GM21390 (cell line): ENCODE measurements around the gene ARF3.

Source experiments
- ATAC-seq: cut with Tn5 transposase; IDR thresholded peaks from one replicate; pipeline ENCODE4 v1.9.1; 2021; ENCODE audit not compliant: unreplicated experiment

Gene ARF3

GRCh38 chr12:48982397-48983080 lies 25.3 kb upstream of the ARF3 start:
- ATAC-seq: no peak

DNA sequence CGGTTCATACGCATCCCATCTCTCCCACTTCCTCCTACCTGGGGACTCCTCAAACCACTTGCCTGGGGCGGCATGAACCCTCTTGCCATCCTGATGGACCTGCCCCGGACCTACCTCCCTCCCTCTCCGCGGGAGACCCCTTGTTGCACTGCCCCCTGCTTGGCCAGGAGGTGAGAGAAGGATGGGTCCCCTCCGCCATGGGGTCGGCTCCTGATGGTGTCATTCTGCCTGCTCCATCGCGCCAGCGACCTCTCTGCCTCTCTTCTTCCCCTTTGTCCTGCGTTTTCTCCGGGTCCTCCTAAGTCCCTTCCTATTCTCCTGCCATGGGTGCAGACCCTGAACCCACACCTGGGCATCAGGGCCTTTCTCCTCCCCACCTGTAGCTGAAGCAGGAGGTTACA lies 24.5 kb upstream of the ARF3 start:
- ATAC-seq: no peak

GRCh38 chr12:48980953-48981756 lies 23.9 kb upstream of the ARF3 start:
- ATAC-seq: no peak

DNA sequence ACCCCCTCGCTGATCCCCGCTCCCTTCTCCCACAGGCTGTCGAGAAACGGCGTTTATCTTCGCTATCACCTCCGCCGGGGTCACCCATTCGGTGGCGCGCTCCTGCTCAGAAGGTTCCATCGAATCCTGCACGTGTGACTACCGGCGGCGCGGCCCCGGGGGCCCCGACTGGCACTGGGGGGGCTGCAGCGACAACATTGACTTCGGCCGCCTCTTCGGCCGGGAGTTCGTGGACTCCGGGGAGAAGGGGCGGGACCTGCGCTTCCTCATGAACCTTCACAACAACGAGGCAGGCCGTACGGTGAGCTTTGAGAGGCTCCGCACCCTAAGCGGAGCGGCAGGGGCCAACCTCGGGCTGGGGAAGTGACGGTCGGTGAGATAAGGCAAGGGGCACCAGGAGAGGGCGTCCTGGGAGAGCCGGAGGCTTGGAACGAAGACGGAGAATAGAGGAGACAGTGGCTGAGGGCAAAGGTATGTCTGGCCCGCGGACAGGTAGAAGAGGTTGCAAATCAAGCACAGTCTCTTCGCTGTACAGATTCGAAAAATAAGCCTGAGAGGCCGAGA lies 23.2 kb upstream of the ARF3 start:
- no peak for ATAC-seq

- no peak for ATAC-seq
Measured at GRCh38 chr12:48979602-48980388, 22.5 kb upstream of the ARF3 start.

- no peak for ATAC-seq
Measured at GRCh38 chr12:48978741-48979601, 21.7 kb upstream of the ARF3 start.

DNA sequence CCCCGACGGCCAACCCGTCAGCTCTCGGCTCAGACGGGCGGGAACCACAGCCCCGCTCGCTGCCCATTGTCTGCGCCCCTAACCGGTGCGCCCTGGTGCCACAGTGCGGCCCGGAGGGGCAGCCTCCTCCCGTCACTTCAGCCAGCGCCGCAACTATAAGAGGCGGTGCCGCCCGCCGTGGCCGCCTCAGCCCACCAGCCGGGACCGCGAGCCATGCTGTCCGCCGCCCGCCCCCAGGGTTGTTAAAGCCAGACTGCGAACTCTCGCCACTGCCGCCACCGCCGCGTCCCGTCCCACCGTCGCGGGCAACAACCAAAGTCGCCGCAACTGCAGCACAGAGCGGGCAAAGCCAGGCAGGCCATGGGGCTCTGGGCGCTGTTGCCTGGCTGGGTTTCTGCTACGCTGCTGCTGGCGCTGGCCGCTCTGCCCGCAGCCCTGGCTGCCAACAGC lies 21.0 kb upstream of the ARF3 start, which contains the start of gene WNT1:
WNT1 (plus strand) TSS at position 32 of the 450 bp plus-strand sequence; CDS start at position 361, 329 bp downstream.
- no peak for ATAC-seq

DNA sequence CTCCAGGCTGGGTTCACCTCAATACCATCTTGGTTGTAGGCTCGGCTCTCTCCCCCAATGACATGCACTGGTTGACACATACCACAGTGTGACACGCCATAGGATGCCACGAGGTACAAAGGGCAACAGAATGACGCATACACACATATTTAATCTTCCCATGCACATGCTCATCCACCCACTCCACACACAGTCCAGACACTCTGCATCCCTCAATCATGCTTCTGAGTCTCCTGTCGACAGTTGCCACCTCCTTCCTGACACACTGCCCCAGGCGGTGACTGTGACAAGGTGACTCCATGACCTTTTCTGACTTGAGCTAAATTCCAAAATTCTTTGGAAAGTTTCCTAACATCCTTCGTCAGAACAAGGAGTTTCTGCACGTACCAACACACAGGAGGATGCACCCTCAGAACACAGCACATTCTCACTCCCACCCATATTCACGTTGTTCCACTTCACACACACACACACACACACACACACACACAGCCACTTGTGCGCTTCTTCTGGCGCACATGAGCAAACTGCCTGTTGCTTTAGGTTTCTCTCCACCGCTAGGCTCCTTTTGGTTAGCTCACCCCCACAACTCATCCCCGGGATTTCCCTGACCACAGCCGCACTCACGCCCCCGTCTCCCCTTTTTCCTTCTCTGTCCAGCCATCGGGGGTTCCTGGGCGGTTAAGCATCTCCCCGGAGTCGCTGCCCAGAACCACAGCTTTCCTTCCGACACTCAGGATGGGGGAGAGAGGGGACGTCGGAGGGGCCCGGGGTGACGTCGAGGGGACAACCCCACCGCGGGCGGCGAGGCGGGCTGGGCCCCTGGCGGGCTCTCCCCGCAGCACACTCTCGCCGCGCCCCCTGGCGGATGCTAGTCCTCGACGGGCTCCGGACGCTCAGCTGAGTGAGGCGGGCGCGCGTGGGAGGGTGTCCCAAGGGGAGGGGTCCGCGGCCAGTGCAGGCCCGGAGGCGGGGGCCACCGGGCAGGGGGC lies 20.3 kb upstream of the ARF3 start:
- ATAC-seq: no peak

DNA sequence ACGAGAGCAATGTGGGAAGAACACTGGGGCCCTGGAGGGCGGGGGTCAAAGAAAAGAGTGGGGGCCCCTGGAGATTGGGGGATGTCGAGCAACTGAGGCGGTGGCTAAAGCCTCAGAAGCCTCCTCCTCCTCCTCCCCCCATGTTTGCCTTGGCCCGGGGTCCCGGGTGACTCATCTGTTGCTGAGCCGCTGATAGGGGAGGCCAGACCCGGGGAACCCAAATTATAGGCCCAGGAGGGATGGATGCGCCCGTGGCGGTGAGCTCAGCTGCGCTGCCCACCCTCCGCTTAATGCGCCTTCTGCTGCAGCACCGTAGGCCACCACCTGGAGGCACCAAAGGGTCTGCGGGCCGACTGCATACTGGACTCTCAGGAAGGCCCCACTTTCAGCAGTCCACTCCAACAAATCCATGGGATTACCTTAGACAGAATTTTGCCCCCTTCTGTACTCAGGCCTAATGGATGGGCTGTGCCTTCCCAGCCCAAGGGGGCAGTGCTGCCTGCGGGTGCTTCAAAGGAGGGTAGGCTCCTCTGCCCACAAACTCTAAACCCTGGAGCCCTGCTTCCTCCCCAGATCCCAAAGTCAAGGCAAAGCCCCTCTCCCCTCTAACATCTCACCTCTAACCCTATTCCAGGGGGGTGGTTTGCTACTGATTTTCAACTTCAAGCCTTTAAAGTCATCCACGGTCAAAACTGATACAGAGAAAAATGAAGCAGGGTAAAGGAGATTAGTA lies 16.8 kb upstream of the ARF3 start:
- ATAC-seq: no peak

DNA sequence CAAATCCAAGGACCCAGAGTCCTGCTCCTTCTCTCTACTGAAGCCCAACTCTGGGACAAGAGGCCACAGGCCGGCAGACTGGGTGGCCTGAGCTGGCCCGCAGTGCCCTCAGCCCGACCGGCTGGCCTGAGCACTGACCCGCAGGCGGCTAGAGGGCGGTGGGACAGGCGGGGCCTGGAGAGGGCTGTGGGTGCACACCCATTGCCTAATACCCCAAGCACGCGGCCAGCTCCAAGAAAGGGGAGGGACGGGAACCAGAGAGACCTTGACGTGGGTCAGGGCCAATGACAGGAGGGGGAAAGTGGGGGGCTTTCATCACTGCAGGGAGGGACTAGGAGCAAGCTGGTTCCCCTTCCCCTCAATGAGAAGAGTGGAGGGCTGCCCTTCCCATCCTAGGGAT lies 16.2 kb upstream of the ARF3 start:
- ATAC-seq: no peak

GRCh38 chr12:48972952-48973483 lies 15.7 kb upstream of the ARF3 start:
- no peak for ATAC-seq

DNA sequence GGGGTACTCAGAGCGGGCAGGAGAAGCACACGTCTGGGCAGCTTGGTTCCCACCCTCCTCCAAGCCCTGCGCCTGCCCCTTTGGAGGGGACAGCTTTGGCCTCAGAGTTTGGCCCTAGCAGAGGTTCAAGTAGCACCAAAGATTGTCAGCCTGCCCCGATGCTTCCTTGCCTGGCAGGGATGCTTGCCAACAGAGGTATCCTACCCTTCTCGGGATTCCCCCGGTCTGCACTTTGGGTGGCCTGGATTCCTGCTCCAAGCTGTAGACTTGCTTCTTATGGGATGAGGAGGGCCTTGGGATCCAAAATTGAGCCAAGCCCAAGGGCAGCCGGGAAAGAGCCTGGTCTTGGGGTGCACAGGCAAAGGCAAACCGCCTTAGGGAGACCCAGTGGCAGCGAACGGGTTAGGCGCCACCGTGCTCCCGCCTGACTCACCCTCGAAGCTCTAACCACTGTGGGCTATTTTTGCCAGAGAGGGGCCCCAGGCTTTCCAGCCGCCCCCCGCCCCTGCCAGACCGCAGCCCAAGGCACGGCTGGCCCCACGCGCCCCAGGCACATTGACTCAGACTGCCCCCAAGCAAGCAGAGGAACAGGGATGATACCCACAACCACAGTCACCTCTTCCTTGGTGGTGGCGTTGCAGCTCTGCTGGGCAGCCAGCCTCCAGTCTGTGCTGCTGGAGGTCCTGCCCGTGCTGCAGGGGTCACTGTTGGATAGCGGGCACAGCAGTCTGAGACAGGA lies 15.1 kb upstream of the ARF3 start:
- no peak for ATAC-seq

GRCh38 chr12:48970702-48971334 lies 13.5 kb upstream of the ARF3 start:
- no peak for ATAC-seq

- ATAC-seq: no peak
Measured at GRCh38 chr12:48969833-48970701, 12.8 kb upstream of the ARF3 start.

DNA sequence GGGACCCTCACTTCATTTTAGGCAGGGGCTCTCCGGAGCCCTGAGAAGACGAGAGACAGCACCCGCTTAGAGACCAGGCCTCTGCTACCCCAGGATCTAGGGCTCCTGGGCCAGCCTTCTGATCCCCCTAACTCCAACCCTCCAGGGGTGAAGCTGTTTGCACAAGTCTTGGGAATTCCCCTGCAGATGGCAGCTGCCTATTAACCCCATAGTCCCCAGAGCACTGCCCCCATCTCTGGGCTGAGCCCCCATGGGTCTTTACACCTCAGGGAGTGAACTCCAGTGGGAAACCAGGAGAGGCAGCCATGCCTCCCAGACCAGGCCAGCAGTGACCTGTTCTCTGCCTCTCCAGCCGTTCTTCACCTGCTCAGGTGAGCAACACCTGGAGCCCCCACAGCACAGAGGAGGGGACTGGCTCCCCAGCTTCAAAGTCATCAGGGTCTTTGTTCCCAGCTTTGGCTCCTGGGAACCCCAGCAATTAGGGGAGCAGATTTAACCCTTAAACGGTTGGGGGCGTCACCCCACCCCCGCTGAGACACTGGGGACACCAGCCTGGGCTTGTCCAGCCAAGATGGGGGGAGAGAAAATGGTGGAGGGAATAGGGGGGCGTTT lies 12.0 kb upstream of the ARF3 start:
- ATAC-seq: no peak

DNA sequence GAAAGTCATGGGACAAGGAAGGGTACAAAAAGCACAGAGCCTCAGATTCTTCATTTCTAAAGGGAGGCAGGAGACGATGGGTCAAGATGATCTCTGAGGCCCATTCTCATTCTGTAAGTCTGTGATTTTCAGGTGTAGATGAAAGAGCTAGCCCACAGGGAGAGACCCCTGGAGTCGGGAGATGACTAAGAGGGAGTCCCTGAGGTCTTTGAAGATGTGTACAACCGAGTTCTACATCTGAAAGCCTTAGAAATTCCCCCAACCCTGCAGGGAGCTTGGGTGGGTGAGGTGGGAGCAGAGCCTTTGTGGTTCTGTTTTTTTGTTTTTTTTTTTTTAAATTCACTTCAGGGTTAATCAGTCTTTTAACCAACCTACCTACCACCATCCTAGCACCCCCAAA lies 11.2 kb upstream of the ARF3 start:
- ATAC-seq: no peak
